ENCODE results near the gene ARSD. TPM values are rescaled to one million over a fixed set of nuclear protein-coding genes. Genes with fewer than 3 reads are reported as not detected.
"Not testable (repeated sequence)": the region's sequence is repeated elsewhere in the genome, so short reads cannot be mapped to it uniquely, and the experiment has no call there.

The ARSD gene
- total RNA-seq, 2 donors from 2014 or later, result 44.2 to 75.9 TPM

- H3K27ac ChIP-seq, result no peak overlapping the region
- H3K4me3 ChIP-seq, result no peak overlapping the region
- TF ChIP-seq, protein P1, sequence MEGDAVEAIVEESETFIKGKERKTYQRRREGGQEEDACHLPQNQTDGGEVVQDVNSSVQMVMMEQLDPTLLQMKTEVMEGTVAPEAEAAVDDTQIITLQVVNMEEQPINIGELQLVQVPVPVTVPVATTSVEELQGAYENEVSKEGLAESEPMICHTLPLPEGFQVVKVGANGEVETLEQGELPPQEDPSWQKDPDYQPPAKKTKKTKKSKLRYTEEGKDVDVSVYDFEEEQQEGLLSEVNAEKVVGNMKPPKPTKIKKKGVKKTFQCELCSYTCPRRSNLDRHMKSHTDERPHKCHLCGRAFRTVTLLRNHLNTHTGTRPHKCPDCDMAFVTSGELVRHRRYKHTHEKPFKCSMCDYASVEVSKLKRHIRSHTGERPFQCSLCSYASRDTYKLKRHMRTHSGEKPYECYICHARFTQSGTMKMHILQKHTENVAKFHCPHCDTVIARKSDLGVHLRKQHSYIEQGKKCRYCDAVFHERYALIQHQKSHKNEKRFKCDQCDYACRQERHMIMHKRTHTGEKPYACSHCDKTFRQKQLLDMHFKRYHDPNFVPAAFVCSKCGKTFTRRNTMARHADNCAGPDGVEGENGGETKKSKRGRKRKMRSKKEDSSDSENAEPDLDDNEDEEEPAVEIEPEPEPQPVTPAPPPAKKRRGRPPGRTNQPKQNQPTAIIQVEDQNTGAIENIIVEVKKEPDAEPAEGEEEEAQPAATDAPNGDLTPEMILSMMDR (IDR thresholded peaks at IDR 0.05), result no peak
- intact Hi-C loops (cut with DNase I), result no loop called here
- no peaks in the 10 kb centered on the region for H3K4me1 ChIP-seq
- peak; percentile 39 for DNase-seq
- no peak overlapping the region for H3K9ac ChIP-seq (ENCODE audit: low read depth in 2 of 2, low read length in 2 of 2)
- no peaks in the 10 kb centered on the region for H3K9me3 ChIP-seq
- H3K36me3 ChIP-seq, result no peaks in the 10 kb centered on the region
- H3K27me3 ChIP-seq, result no peaks in the 10 kb centered on the region
These were observed 39.1 kb upstream of the ARSD start for GRCh38 chrX:2967998-2968909.

DNA sequence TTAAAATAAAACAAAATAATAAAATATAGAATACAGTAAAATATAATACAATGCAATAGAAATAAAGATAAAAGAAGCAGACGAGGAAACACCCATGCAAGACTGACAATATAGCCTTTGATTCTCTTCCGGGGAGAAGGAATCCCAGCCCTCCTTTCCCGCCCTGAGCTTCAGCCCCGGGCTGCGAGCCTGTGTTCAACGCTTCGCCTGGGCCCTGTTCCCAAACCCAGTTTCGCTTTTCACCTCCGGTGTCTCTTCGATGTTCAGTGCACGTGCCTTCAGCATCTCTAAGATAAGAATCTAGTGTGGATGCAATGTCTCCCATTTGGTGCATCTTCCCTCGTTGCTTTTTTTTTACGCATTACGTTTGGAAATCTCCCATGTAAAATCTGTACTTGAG, 38.4 kb upstream of the ARSD start:
- Histone ChIP-seq H3K4me1 (no peaks in the 10 kb centered on the region), H3K4me3 (no peak overlapping the region), H3K9me3 (no peaks in the 10 kb centered on the region), H3K9ac (ENCODE audit: low read depth in 2 of 2, low read length in 2 of 2) (no peak overlapping the region), H3K27me3 (no peaks in the 10 kb centered on the region), H3K27ac (no peak overlapping the region), H3K36me3 (no peaks in the 10 kb centered on the region)
- intact Hi-C loops (cut with DNase I), result no loop called here
- DNase-seq, result no peak
- TF ChIP-seq, protein P1 (IDR thresholded peaks at IDR 0.05), result no peak

GRCh38 chrX:2967012-2967411, 37.9 kb upstream of the ARSD start:
- TF ChIP-seq, protein P1 (IDR thresholded peaks at IDR 0.05), result no peak
- intact Hi-C loops (cut with DNase I), result no loop called here
- Histone ChIP-seq H3K27ac (no peak overlapping the region), H3K9ac (ENCODE audit: low read depth in 2 of 2, low read length in 2 of 2) (no peak overlapping the region), H3K27me3 (no peaks in the 10 kb centered on the region), H3K36me3 (no peaks in the 10 kb centered on the region), H3K9me3 (no peaks in the 10 kb centered on the region), H3K4me3 (no peak overlapping the region), H3K4me1 (no peaks in the 10 kb centered on the region)
- no peak for DNase-seq

- DNase-seq, result peak; percentile 35
- Histone ChIP-seq H3K9me3 (no peaks in the 10 kb centered on the region), H3K27me3 (no peaks in the 10 kb centered on the region), H3K36me3 (no peaks in the 10 kb centered on the region), H3K27ac (peak overlapping the region; percentile 38), H3K9ac (ENCODE audit: low read depth in 2 of 2, low read length in 2 of 2) (peak overlapping the region in 1 of 2 donors; percentile 5), H3K4me1 (no peaks in the 10 kb centered on the region), H3K4me3 (no peak overlapping the region)
- TF ChIP-seq, protein P1 (IDR thresholded peaks at IDR 0.05), result no peak
- intact Hi-C loops (cut with DNase I), result no loop called here
These were observed 36.8 kb upstream of the ARSD start for GRCh38 chrX:2965965-2966364.

DNA sequence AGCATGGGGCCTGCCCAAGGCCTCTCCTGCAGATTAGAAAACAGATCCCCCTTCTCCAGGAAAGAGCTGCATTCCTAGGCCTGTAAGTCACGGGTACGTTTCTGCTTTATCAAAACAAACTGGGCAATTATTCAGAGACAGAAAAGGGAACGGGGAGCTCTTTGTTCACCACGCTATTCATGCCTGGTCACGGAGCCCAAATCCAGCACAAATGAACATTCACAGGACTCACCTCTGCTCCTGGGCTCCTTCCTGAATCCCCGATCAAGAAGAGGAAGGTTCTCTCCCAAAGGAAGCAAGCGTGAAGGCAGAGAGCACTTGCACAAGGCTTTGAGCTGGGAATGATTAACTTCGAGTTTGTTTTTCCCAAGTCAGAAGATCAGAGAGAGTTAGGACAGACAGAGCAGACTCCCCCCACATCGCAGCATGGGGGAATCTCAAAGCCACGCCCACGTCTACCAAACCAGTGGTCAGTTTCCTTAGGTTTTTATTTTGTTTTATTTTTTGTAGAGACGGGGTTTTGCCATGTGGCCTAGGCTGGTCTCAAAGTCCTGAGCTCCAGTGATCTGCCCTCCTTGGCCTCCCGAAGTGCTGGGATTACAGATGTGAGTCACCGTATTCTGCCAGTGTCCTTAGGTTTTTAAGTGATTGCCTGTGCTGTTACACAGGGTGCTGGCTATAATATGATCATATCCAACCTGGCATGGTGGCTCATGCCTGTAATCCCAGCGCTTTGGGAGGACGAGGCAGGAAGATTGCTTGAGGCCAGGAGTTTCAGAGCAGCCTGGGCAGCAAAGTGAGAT, 35.1 kb upstream of the ARSD start:
- DNase-seq, result peak; percentile 64
- H3K4me1 ChIP-seq; H3K9me3 ChIP-seq; intact Hi-C loops (cut with DNase I); H3K4me3 ChIP-seq; H3K36me3 ChIP-seq; H3K27me3 ChIP-seq: not testable (repeated sequence)
- H3K9ac ChIP-seq (ENCODE audit: low read depth in 2 of 2, low read length in 2 of 2), result peak overlapping the region; percentile 60 to 67
- H3K27ac ChIP-seq, result peak overlapping the region; percentile 74

GRCh38 chrX:2963449-2963848, 34.3 kb upstream of the ARSD start:
- H3K9me3 ChIP-seq; H3K4me1 ChIP-seq; H3K36me3 ChIP-seq; H3K27me3 ChIP-seq; DNase-seq; intact Hi-C loops (cut with DNase I); H3K4me3 ChIP-seq: not testable (repeated sequence)
- Histone ChIP-seq H3K9ac (ENCODE audit: low read depth in 2 of 2, low read length in 2 of 2) (peak overlapping the region in 1 of 2 donors; percentile 67), H3K27ac (peak overlapping the region; percentile 74)

All from colonic mucosa (tissue), 4 donors.